HG02943 (cell line): ENCODE data around the gene SIGLEC1.

Experiments used
- ATAC-seq: cut with Tn5 transposase; IDR thresholded peaks from one replicate; pipeline ENCODE4 v1.9.1; 2021; ENCODE audit warnings: mild to moderate bottlenecking, low read depth, moderate library complexity; ENCODE audit not compliant: unreplicated experiment

Gene SIGLEC1

GRCh38 chr20:3744806-3745685 lies 32.6 kb upstream of the SIGLEC1 start:
- ATAC-seq = no peak

GRCh38 chr20:3744037-3744436 lies 31.6 kb upstream of the SIGLEC1 start:
- ATAC-seq = no peak

- ATAC-seq = no peak
These were observed 30.9 kb upstream of the SIGLEC1 start for GRCh38 chr20:3743251-3743650.

GRCh38 chr20:3741836-3742458 lies 29.5 kb upstream of the SIGLEC1 start:
- no peak for ATAC-seq

- ATAC-seq = no peak
These were observed 28.4 kb upstream of the SIGLEC1 start for GRCh38 chr20:3740615-3741301.

GRCh38 chr20:3739926-3740451 lies 27.6 kb upstream of the SIGLEC1 start:
- no peak for ATAC-seq

GRCh38 chr20:3739054-3739925 lies 26.9 kb upstream of the SIGLEC1 start:
- no peak for ATAC-seq

GRCh38 chr20:3738111-3739053 lies 26.0 kb upstream of the SIGLEC1 start:
- no peak for ATAC-seq

GRCh38 chr20:3735768-3736167 lies 23.4 kb upstream of the SIGLEC1 start:
- ATAC-seq = no peak

GRCh38 chr20:3734111-3734843 lies 21.9 kb upstream of the SIGLEC1 start:
- no peak for ATAC-seq

GRCh38 chr20:3733119-3733995 lies 21.0 kb upstream of the SIGLEC1 start:
- ATAC-seq = no peak

- no peak for ATAC-seq
These were observed 20.1 kb upstream of the SIGLEC1 start, which contains the start of gene HSPA12B for GRCh38 chr20:3732327-3733118. HSPA12B (plus strand) TSS chr20:3732685; CDS start chr20:3738675, 5,990 bp downstream.

- ATAC-seq = no peak
These were observed 19.5 kb upstream of the SIGLEC1 start for GRCh38 chr20:3731944-3732326.

- ATAC-seq = no peak
These were observed 18.6 kb upstream of the SIGLEC1 start for GRCh38 chr20:3730803-3731672.

- no peak for ATAC-seq
These were observed 17.6 kb upstream of the SIGLEC1 start for GRCh38 chr20:3729811-3730540.
